ENCODE data around the gene AGPS.
"Not testable (repeated sequence)": the region's sequence is repeated elsewhere in the genome, so short reads cannot be mapped to it uniquely, and the experiment has no call there.

AGPS gene

DNA sequence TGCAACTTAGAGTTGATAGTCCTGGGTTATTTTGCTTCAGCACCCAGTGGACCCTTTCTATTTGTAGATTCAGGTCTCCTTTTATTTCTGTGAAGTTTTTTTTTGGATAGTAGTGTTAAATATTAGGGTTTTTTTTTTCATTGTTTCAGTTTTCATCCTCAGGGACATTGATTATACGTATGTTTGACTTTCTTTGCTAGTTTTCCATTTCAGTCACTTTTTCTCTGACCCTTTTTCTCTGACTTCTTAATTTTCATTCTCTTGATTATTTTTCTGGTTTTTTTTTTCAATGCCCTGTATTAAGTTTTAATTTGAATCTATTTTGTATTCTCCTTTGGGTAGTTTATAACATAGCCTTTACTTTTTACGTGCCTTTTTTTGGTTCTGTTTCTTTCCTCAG is 79.4 kb downstream of the AGPS start:
- DNase-seq (ENCODE audit: low spot score), result no peak

DNA sequence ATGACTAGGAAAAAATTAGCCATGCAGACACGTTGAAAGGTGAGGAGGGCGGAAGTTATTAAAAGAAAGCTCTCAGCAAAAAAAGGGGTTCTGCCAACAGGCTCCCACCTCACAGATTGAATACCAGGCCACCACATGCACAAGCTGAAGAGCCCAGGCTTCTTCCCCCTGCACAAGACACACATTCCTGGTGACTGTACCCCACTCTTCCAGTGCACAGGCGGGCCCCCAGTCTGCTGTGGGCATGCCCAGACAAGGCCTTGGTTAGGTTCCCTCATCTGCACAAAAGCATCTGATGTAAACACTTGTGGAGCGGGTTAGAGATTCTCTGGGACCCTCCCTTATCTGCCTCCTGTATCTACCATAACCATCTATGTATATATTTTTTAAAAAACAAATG is 81.7 kb downstream of the AGPS start:
- DNase-seq (ENCODE audit: low spot score), result no peak

DNA sequence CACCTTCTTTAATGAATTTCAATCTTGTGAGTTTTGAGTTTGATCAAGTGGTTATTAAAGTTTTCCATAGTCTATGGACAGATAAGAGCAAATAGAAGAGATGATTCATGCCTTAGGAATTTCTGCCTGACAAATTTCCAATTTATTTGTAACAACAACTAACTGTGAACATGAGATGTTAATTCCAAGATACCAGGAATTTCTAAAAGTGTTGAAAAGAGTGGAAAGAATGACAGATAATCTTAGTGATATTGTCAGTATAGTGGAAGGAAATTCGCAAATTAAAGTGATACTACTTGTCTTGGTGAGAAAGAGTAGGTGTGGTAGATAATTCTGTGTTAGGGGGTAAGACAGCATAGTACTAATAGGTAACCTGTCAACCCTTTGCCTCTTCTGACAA is 82.4 kb downstream of the AGPS start:
- DNase-seq (ENCODE audit: low spot score), result no peak

DNA sequence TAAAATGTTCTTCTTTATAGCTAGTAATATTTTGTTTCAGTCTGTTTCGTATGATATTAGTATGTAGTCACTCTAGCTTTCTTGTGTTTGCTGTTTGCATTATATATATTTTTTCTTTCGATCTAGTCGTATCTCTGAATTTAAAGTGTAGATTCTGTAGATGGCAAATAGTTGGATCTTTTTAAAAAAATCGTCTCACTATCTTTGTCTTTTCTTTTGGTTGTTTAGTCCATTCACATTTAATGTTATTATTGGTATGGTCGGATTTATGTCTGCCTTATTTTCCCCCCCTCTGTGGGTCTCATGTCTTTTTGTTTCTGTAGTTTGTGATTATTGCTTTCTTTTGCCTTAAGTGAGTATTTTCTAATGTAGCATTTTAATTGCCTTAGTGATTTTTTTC is 84.3 kb downstream of the AGPS start:
- DNase-seq (ENCODE audit: low spot score), result no peak

DNA sequence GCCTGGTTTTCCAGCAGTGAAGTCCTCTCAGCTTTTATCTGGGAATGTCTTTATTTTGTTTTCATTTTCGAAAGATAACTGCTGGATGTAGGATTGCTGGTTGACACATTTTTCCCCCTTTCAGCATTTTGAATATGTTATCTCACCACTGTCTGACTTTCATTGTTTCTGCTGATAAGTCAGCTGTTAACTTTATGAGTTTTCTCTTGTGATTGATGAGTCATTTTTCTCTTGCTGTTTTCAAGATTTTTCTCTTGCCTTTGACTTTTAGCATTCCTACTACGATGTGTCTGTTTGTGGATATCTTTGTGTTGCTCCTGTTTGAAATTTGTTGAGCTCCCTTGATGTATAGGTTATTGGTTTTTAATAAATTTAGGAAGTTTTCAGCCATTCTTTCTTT is 85.5 kb downstream of the AGPS start:
- no peak for DNase-seq (ENCODE audit: low spot score)

DNA sequence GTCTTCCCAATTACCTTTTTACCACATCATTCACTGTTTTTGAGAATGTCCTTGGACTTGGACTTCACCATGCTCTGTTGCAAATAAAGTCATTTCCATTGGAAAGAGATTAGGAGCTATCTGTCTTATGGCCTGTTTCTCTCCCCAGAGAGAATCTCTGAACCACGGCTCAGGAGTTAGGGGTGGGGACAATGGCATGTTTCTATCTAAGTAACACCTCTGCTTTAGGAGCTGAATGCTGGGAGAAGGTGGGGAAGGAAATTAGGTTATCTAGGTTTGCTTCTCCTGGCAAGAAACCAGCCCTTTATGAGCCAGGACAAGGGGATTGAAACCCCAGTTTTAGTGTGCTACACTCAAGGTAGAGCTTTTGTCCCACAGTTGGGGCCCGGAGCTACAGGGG is 86.3 kb downstream of the AGPS start:
- no peak for DNase-seq (ENCODE audit: low spot score)

DNA sequence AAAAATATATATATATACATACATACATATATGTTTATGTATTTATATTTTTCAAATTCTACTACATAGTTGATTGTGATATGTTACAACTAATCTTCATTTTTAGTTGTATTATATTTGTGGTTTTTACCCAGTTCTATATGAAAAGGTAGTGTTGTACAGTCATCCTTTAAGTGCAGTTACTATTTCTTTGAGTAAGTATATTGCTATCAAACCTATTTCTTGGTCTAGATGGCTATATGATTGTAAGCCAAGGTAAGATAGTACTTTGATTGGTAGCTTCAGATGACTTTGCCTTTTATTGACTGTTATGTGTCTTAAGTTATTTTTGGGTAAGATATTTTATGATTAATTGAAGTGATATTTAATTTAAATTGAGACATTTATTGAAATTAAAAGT is 89.6 kb downstream of the AGPS start:
- DNase-seq (ENCODE audit: low spot score), result no peak

DNA sequence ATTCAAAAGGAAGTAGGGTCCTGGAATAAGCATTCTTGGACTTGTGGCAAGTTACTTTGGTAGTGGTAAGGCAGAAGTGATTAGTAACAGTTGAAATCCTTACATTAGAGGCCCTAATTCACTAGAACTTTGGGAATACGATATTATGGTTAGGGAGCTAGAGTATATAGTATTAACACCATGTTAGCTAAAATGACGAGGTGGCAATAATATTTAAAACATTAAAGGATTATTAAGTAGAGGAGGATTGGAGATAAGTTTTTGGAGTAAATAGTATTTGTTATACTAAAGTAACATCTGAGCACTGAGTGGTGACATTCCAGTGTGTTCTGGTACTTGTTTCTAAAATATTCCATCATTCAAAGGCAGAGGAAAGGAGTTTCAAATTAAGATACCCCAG is 91.0 kb downstream of the AGPS start:
- DNase-seq (ENCODE audit: low spot score), result no peak

DNA sequence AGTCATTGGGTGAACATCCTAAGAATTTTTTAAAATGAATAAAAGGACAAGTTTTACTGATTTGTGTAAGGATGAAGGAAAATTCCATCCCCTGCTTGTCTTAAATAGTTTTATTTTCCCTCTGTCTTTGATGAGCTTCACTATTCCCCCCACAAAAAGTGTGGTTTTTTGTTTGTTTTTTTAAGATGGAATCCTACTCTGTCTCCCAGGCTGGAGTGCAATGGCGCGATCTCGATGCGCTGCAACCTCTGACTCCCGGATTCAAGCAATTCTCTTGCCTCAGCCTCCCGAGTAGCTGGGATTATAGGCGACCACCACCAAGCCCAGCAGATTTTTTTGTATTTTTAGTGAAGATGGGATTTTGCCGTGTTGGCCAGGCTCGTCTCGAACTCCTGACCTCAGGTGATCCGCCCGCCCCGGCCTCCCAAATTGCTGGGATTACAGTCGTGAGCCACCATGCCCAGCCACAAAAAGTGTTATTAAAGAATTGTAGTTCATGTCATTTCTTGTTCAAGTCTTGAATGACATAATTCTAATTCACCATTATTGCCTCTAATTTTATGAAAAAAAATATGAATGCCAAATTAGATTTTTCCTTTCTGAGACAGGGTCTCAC is 91.7 kb downstream of the AGPS start:
- no peak for DNase-seq (ENCODE audit: low spot score)

DNA sequence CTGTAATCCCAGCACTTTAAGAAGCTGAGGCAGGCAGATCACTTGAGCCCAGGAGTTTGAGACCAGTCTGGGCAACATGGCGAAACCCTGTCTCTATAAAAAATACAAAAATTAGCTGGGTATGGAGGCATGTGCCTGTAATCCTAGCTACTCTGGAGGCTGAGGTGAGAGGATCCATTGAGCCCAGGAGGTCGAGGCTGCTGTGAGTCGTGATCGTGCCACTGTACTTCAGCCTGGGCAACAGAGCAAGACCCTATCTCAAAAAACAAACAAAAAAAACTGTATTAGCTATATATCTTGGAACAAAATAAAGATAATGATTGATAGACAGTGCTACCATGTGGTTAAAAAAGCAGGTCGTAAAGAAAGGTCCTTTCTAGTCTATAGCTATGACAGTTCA is 93.1 kb downstream of the AGPS start:
- DNase-seq (ENCODE audit: low spot score), result not testable (repeated sequence)

DNA sequence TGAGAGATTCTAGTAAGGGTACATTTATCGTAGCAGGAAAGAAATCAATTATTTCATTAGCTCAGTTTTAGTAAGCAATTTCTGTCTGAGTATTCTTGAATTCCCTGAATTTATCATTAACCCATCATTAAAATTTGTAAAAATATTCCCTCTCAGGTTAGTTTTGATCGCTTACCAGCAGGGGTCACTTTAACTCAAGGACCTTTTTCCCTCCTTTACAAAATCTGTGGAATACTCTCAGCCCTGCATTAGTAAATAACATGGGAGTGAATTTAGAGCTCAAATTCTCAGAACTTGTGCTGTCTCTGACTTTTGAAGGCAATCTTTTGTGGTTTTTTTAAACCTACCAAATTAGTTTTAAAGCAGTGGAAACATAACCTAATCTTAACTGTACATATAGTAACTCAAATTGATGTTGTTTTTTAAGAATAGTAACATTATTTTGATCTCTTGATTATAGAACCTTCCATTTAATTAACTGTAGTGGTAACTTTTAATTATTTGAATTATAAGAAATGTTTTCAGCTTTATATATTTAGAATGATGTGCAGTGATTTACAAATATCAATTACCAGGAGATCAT is 97.2 kb downstream of the AGPS start:
- DNase-seq (ENCODE audit: low spot score), result no peak

DNA sequence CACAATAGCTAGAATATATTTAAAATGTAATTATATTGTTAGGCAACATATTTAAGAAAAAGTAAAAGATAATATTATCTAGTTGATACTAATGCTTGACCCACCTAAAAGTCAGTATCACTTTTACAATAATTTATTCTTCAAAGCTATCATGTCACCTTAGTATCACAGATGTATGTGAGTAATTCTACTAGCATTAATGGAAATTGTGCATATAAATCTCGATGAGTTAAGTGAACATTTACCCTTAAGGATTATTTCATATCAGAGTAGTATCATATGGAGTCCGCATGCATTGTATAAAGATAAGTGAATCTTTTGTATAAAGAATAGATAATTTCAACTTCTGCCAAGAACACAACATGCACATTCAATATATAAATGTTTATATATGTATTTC is 103.4 kb downstream of the AGPS start:
- DNase-seq (ENCODE audit: low spot score), result no peak

DNA sequence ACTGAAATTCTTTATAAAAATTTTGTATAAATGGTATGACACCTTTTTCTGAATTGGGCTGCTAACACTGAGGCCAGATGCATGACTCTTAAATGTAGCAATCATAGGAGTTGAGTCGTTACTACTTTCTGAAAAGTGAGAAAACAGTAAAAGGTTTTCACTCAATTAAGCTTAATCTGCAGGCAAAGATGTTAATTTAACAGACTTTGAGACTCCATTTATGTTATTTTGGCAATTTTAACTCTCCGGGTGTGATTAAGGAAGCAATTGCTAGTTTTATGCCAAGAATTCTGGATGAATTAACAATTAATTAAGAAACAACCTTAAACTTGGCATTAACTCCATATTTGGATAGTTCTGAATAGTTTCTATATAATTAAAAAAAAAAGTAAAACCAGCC is 104.3 kb downstream of the AGPS start:
- no peak for DNase-seq (ENCODE audit: low spot score)

DNA sequence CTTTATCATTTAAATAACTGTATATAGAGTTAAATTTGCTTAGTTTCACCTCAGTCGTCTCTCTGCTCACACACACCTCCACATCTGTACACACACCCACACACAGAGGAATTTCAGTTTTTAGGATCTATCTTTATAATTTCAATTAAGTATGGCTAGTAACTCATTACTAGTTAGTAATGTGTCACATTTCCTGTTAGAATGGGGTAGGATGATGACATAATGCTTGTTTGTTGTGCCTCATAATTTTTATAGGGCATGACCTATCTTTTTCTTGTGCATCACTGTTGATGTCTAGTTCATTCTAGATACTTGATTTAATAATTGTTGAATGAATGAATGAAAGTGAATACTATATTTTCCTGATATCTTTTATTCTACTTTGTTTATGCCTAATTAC is 108.6 kb downstream of the AGPS start:
- no peak for DNase-seq (ENCODE audit: low spot score)

DNA sequence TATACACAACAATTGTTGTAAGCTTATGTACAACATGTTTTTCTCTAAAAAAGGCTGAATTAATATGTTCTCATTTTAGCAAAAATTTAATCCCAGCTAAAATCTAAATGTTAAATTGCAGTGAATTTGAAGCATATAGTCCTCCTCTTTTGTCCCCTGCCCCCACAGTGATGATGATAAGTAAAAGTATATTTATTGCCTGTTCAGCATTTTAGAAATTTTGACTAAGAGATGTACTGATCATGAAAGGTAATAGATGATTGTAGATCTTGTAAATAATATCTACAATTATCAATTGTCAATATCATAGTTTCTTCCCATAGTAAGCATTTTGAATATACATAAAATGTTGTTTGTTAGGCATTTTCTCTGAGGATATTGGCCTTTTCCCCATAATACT is 113.9 kb downstream of the AGPS start:
- no peak for DNase-seq (ENCODE audit: low spot score)

DNA sequence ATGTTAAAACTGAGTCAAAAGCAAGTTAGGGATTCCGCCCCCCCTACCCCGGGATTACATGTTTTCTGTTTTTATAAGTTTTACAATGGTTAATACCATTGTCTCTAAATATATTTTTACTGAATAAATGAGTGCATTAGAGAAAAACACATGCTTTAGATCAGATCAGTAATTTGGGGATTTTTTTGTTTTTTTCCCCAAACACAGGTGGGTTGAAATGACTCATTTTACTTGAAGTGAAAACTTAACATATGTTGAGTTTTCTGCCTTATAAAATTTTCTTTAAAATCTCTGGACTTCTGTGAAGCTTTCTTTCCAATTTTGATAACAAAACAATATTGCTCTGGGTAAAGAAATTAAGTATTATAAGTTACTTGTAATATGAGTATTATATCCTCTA is 114.4 kb downstream of the AGPS start:
- DNase-seq (ENCODE audit: low spot score), result no peak

DNA sequence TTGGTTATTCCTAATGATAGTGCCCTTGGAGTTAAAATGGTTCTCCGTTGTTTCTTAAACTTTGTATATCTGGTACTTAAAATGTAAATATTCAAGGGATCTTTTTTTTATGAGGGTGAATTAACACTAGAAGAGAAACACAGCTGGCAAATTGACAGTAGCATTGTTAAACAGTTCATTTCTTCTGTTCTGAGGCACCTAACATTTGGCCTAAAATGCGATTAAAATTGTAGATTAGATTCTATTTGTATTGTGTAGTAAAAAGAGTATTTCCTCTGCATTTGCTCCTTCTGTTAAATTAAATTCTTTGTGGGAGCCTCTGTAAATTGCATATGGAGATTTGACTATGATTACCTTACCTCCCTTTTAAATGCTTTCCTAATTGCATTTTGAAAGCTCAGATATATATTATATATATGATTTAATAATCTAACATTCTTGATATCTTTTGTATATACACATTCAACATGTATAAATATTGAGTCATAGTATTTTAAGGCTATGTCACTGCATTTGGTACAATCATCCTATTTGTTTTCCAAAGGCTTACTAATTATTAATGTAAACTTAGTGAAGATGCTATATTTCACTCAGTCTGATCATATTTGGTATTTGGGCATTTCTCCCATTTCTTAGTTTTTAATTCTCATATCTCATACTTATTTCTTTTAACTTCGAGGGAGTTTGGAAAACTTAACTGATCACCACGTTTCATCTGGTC is 124.4 kb downstream of the AGPS start:
- no peak for DNase-seq (ENCODE audit: low spot score)

DNA sequence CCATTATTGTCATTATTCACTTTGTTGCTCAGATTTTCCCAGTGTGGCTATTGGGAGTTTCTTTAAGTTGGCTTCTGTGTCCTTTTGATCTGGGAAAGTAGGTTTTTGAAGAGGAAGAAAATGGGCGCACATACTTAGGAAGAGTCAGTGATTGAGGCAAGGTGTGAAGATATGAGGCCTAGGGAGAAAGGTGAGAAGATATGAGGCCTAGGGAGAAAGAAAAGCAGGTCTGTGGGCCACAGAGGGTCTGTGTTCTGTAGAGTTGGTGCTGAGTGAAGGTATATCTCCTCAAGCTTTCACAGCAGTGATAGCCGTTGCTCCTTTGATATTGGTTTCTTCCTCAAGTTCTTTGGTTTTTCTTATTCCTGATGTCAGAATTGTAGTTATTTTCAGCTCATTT is 126.2 kb downstream of the AGPS start:
- no peak for DNase-seq (ENCODE audit: low spot score)

DNA sequence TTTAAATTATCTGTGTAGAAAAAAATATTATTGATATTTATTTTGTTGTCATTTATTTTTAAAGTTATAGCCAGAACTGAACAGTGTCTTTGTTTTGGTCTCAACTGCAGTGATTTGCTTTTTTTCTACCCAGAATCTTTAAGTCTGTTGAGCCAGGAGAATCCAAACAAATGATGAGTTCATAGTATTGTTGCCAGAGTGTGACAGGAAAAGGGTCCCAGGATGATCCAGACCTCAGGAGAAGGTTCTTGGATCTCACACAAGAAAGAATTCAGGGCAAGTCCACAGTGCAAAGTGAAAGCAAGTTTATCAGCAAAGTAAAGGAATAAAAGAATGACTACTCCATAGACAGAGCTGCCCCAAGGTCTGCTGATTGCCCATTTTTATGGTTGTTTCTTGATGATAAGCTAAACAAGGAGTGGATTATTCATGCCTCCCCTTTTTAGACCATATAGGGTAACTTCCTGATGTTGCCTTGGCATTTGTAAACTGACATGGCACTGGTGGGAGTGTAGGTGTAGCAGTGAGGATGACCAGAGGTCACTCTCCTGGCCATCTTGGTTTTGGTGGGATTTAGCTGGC is 127.1 kb downstream of the AGPS start:
- no peak for DNase-seq (ENCODE audit: low spot score)

DNA sequence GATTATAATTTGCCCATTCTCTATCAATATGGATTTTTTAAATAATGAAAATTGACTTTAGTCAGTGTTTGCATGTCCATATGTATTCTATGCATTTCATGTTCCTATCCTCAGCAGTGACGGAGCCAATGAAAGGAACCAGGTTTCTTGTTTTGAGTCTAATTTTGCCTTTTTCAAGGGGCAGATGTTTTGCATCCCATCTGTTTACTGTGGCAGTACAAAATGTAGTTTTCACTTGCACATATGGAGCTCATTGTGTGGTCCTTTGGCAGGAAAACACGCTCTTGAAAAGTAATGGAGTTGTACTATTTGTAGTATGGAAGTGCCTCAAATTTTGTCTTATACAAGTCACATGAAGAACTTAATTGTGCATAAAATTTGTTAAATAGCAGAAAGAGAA is 127.8 kb downstream of the AGPS start:
- DNase-seq (ENCODE audit: low spot score), result no peak

DNA sequence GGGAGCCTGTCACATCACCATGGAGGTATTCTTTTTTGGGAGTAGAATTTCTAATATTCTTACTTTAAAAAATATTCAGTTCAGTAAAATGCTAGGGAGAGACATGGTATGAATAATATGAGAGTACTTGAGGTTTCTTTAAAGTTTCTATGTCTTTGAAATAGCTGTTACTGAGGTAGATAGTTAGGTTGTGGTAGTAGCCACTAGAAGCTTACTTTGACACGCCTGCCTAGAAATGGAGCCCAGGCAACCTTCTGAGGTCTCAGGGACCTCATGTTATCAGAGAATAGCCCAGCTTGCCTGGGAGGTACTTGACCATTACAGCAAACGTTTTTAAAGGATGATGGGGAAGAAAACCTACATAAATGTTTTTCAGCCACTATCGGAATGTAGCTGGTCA is 131.2 kb downstream of the AGPS start:
- no peak for DNase-seq (ENCODE audit: low spot score)

DNA sequence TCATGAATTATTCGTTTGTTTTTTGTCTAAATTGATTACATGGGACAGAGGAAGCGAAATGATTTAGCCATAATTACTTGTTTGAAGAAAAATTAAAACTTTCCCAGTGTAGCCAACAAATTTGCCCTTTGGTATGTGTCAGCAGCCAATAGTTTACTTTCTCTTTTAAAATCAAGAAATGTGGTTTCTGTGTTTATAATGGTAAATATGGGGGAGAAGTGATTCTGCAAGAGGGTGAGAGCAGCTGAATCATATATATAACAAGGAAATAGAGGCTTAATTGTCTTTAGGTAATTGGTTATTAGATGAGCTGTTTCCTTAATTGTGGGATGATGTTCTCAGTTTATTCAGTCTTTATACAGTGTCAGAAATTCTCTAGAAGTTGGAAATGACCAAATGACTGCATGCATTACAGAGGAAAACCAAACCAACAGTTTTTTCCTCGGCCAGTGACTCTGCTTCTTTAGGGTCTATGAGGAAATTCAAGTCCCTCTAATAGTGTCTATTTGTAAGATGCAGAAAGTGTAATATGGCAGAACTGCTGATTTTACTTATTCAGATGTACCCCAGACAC is 132.9 kb downstream of the AGPS start:
- DNase-seq (ENCODE audit: low spot score), result no peak

DNA sequence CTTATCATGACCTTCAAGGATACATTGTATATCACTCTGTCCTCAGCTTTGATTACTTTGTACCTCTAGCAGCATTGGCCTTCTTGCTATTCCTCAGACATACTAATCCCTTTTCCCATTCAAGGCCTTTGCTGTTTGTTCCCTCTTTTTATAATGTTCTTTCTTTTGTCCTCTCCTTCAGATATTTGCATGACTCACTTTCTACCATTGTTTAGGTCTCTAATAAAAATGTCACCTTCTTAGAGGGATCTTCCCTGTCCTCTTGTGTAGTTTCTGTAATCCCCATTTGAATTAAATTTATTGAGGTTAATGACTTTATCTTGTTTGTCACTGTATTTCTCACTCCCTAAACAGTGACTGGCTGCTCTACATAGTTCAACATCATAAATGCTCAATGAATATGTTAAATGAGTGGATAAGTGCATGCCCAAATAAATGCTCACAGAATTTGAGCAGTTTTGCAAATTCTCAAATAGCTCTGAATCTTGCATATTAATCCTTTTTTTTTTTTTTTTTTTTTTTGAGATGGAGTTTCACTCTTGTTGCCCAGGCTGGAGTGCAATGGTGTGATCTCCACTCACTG is 135.9 kb downstream of the AGPS start:
- DNase-seq (ENCODE audit: low spot score), result no peak
